Stimulated activated CD8-positive, alpha-beta memory T cell treated with anti-CD3 and anti-CD28 coated beads, Interleukin-12 subunit alpha, Interleukin-12 subunit beta, amount 100 ng/mL, for 4 hours (primary cell): Measurements from ENCODE around the gene FUZ.

Experiments used
- DNase-seq: peaks from one replicate; pipeline ENCODE4 v3.0.0-alpha.2; 2020; ENCODE audit warnings: low read depth

FUZ gene

DNA sequence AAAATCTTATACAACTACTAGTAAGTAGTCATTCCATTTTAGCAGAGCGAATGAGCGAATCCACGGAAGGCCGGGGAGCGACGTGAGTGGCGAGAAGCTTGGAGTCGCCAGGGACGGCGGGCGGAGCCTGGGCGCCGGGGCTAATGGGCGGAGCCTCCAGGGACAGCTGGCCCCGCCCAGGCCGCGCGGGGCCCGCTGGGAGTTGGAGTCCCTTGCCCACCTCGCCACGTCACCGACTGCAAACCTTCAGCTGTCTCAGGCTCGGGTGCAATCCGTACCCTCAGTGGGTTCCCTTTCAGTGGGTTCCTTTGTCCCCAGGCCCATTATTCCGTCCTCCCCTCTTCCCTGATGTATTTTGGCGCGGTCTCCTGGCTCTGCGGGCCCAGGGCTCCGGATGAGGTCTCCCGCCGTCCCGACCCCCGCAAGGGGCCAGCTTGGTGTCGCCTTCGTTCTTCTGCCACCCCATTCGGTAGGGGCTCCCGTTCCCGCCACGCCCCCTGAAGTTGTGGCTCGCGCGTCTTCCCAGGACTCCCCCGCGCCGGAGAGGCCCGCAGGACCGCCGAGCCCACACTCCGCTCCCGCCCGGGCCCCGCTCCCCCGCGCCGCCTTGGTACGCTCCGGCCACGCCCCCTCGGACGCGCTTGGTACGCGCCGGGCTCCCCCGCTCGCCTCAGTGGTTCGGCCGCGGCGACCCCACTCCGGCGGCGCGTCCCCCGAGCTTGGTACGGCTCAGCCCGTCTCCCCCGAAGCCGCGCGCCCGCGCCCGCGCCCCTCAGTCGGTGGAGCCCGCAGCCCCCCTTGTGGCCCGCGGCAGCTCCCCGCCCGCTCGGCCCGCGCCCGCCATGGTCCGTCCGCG is 37.6 kb upstream of the FUZ start, which contains the start of gene PTOV1:
Gene PTOV1, plus strand, starts transcription at position 673 of the 856 bp plus-strand sequence.
- peak; percentile 77 for DNase-seq

DNA sequence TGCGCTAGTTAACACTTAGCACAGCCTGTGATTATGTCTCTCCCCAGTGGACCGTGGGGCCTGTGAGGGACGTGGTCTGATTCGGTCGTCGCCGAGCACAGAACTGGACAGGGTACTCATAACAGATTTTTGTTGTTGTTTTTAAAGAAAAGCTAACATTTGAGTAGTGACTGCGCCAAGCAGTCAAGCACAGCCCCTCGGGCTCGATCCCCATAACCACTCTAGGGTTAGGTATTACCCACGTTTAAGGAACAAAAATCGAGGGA is 37.1 kb upstream of the FUZ start:
- DNase-seq = no peak

DNA sequence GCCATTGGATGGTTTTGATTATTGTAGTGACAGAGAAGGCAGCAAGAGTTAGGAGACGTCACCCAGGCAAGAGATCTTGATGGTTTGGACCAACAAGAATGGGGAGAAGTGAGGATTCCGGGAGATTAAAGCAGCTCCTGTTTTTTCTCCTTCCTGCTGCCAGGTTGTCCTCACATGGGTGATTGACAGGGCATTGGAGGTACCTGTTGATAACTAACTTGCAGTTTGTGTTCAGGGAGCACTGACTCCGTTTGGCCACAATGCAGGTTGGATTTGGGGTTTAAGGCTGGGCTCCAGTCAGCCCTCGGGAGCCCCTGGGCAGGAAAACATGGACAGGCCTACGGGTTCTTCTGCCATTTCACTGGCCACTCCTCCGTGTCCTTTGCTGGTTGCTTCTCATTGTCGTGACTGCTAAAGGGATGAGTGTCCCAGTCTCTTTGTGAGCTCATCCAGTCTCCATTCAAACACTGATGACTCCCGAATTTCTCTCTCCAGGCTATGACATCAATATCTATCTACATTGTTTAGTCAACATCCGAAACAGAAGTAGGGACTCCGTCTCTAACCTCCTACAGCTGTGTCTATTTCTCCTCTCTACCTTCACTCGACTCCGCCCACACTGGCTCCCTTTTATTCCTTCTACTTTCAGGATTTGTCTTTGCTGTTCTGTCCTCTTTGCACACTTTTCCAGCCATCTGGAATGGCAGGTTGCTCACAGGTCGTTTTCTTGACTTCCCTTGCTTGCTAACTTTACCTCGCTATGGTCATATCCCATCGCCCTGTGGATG is 36.5 kb upstream of the FUZ start:
- DNase-seq = no peak

DNA sequence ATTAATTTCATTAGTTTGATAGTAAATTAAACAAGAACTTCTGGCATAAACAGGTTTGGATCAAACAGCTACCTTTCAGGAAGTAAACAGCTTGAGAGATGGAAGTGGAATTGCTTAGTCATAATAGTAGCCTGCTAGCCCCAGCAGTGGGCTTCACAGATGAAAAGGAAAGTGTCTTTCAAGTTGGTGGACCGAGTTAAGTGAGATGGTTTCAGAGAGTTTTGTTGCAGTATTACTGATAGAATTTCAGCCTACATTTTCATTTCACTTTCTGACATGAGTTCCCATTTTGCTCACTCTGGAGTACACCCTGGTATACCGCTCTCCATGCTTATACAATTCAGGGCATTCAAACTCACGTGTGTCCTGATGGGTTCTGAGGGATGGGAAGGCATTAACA is 35.8 kb upstream of the FUZ start:
- DNase-seq = no peak

DNA sequence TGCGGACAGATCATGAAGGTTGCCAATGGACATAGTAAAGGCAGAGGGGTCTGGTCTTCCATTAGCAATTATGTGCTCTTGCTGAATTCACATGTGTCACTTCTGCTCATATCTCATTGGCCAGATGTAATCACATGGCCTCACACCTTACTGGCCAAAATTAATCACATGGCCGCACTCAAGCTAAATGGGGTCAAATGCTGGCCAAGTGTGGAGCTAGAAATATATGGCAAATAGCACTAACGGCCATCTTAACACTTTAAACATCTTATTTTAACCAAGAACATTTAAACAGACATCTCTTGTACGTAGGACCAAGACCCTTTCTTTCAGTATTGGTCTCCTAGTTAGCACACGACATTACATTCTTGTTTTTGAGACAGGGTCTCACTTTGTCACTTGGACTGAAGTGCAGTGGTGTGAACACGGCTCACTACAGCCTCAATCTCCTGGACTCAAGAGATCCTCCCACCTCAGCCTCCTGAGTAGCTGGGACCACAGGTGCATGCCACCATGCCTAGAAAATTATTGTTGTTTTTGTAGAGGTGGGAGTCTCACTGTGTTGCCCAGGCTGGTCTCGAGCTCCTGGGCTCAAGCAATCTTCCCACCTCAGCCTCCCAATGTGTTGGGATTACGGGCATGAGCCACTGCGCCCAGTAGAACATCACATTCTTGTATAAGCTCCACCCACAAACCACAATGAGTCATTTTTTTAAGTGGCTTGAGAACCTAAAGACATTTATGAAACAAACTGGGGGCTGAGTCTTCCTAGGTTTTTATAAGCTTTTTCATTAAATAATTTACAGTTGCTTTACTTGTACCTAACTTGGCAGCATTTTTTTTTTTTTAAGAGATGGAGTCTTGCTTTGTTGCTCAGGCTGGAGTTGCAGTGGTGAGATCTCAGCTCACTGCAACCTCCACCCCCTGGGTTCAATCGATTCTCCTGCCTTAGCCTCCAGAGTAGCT is 34.9 kb upstream of the FUZ start:
- no peak for DNase-seq

DNA sequence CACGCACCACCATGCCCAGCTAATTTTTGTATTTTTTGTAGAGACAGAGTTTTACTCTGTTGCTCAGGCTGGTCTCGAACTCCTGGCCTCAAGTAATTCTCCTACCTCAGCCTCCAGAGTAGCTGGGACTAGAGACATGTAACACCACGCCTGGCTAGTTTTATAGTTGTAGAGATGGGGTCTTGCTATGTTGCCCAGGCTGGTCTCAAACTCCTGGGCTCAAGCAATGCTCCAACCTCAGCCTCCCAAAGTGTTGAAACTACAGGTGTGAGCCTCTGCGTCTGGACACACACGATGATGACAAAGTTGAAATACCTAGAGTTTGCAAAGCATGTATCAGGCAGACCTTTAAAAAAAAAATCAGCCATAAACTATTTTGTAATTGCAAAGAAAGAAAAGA is 33.3 kb upstream of the FUZ start:
- DNase-seq = no peak

DNA sequence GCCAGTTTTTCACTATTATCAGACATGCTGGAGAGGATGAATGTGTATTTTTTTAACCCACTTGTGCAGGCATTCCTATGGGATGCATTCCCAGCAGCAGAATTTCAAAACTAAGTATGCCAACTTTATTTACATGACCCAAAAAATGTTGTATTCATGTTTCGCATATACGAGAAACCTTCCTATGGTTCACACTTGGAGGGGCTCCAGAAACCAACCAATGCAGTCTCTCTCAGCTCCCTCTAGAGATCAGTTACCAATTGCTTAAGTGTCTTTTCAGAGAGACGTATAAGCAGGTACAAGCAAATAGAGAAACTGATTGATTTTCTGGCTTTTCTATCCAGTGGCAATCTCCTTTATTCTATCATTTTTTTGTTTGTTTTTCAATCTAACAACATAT is 32.3 kb upstream of the FUZ start:
- DNase-seq = no peak

DNA sequence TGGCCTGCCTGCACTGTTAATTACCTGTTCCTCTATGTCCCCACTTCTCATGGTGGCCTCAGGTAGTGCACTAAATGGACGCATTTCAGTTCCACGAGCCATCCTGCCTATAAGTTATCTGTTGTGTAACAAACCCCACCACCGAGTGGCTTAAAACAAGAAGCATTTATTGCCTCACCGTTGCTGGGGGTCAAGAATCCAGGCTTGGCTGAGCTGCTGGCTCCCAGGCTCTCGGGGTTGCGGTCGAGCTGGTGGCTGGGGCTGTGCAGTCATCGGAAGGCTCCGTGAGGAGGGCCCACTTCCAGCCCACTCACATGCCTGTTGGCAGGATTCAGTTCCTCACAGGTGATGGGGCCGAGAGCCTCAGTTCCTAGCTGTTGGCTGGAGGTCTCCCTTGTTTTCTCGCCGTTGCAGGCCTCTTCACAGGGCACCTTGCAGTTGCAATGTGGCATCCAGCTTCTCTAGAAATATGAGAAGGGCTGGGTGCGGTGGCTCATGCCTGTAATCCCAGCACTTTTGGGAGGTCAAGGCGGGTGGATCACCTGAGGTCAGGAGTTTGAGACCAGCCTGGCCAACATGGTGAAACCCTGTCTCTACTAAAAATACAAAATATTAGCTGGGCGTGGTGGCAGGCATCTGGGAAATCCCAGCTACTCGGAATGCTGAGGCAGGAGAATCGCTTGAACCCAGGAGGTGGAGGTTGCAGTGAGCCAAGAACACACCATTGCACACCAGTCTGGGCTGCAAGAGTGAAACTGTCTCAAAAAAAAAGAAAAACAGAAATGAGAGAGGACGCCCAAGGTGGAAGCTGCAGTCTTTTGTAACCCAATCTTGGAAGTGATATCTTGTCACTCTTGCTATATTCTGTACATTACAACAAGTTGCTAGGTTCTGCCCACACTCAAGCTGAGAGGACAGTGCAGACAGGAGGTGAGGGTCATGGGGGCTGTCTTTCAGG is 31.3 kb upstream of the FUZ start:
- no peak for DNase-seq

DNA sequence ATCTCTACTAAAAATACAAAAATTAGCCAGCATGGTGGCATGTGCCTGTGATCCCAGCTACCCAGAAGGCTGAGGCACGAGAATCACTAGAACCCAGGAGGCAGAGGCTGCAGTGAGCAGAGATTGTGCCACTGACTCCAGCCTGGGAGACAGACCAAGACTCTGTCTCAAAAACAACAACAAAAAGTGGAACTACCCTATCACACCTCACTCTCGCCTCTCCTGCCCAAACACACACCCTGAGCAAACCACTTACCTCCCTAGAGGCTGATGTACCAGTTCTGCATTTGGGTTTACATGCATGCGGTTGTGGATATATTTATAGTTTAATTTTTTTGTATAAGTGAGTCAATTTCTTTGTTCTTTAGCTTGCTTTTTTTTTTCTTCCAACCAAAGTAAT is 30.2 kb upstream of the FUZ start:
- no peak for DNase-seq

DNA sequence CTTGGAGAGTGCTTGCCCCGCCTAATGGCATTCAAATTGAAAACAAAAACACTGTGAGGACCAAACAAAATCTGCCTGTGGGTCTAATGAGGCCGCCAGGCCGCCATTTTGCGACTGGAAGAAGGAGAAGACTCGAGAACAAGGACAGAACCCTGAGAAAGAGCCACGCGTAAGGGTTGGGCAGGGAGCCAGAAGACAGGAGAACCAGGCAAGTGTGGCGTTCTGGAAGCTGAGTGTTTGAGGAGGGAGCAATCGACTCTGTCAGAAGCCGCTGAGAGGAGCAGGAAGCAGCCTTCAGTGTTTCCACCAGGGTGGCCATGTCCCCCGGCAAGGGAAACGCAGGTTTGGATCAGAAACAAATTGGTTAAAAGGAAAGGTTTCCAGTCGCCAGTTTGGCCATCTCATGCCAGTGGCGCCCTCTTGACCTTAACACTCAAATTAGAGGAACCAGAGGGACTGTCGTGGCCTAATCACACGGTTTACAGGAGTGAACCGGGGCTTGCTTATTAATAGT is 27.7 kb upstream of the FUZ start:
- DNase-seq = no peak

DNA sequence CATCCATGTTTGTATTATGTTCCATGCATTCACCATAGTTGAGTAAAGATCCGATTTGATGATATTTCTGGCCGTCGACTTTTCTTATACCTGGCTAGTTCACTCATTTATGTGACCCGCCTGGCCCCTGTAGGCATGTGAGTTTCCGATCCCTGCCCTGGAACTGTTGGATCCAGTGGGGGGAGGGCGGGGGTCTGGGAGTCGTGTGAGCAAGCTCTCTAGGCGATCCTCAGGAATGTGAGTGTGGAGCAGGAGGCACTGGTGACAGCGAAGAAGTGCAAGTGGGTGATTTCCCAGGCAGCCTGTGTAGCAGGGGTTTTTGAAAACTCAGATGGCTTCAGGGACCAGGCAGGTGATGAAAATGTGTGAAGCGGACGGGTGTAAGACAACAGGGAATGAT is 27.2 kb upstream of the FUZ start:
- DNase-seq = no peak

DNA sequence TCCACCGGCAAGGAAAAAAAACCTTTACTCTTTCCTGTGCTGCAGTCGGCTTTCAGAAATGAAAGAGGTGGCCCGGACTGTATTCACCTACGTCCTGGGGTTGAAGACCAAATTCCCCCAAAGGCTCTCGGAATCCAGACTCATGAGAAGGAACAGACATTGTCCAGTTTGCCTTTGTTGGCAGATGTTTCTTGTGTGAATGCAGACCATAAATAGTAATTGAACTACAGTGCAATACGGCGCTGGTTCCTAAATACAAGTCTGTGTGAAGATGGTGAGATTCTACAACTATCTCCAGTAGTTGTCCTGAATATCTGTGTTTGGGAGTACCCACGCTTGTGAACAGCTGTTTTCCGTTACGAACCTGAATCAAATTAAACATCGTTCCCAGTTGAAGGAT is 26.6 kb upstream of the FUZ start:
- DNase-seq = no peak

DNA sequence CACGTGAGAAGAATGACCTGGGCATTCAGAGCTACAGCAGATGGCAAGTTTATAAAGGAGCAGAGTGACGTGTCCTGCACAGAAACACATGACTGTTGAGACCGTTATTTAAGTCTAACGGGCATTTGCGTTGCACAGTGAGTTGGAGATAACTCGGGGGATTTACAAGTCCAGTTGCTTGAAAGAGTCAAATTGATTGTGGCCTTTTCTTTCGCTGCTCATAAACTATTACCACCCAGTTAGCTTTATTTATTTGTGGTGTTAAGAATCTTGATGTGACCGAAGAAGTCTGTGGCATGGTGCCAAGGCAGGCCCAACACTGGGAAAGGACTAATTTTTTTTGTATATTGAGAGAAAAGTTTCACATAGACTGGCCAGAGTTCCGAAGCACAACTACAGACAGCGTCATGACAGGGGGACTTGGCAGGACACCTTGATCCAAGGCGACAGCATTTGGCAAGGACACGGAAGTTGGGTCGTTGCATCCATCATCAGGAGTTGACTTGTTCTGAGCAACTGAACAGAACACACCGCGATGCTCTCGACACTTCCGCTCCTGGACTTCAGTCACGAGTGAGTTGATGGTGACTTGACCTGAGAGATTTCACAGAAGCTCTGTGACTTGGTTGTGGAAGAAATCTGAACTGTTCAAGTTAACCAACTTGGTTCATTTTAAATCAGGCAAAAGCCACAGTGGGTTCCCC is 25.9 kb upstream of the FUZ start:
- no peak for DNase-seq

DNA sequence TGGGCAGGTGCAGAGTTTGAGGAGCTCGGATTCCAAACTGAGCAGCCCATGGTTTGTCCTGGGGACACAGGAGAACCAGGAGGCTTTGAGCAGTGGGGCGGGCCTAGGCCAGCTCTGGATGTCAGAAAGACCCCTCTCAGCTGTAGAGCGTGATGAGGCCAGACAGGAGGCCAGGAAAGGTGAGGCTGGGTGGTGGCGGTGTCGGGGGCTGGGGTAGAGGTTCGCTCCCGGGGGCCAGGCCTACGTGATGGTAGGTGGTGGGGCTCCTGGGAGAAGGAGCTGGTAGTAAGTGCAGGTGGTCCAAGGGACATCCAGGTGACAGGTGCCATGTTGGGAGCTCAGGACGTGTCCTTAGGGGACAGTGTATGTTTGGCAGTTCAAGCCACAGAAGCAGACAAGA is 24.3 kb upstream of the FUZ start:
- DNase-seq = no peak

DNA sequence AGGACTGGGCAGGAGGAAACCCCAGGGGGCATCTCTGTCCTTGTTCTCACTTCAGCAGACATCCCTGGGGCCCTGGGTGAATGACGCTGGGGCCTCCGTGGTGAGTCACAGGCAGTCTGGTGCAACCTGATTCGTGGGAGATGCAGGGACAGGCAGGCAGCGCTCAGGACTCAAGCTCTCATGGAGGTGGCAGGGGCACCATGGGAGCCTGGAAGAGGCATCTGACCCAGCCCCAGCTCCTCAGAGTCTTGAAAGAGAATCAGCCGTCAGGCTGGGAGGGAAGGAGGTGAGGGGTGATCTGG is 23.9 kb upstream of the FUZ start:
- no peak for DNase-seq

DNA sequence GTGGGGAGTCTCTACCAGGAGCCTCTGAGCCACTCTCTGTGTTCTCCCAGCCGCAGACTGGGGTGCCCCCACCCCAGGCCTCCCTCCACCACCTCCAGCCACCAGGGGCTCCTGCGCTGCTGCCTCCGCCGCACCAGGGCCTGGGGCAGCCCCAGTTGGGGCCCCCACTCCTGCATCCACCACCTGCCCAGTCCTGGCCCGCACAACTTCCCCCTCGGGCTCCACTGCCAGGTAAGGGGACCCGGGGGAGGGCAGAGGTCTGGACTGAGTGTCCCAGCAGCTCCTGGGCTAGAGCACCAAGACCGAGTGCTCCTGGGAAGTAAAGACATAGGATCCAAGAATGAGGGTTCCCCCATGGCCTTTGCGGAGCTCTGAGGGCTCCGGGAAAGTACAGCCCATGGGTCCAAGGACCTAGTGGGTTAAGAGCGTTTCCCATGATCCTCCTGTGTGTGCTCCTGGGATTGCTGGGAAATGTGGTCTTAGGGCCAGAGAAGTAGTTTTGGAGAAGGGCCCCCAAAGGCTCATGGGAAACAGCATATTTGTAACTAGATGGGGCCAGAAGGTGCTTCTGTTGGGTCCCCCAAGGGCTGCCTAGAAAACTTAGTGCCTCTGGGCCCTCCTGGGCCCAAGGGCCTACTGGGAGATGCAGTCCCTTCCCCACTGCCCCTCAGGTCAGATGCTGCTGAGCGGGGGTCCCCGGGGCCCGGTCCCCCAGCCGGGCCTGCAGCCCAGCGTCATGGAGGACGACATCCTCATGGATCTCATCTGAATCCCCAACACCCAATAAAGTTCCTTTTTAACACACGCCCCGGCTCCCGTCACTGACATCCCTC is 23.3 kb upstream of the FUZ start:
- DNase-seq = no peak

DNA sequence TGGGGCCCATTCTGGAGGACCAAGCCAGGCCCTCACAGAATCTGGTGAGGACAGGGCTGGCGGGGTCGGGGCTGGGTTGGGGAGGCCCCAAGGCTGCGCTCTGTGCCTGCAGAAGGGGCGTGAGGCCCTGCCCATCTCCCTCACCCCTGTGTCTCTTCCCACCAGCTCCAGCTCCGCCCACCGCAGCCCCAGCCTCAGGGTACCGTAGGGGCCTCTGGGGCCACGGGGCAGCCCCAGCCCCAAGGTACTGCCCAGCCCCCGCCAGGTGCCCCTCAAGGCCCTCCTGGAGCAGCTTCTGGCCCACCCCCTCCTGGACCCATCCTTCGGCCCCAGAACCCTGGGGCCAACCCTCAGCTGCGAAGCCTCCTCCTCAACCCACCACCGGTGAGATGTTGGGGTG is 22.5 kb upstream of the FUZ start:
- DNase-seq = no peak

DNA sequence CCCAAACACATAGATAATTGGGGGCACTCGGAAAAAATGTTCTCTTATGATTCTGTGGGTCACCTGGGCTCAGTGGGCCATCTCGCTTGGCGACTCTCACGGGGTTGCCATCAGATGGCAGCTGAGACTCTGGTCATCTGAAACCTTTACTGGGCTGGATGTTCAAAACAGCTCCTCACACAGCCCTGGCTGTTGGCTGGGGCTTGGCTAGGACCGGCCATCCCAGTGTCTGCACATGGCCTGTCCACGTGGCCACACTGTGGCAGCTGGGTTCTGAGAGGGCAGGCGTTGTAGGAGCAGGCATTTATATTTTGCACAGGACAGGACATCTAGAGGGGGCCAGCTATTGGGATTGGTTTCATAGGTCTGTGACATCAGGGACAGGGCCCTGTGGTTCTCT is 20.5 kb upstream of the FUZ start:
- DNase-seq = no peak

DNA sequence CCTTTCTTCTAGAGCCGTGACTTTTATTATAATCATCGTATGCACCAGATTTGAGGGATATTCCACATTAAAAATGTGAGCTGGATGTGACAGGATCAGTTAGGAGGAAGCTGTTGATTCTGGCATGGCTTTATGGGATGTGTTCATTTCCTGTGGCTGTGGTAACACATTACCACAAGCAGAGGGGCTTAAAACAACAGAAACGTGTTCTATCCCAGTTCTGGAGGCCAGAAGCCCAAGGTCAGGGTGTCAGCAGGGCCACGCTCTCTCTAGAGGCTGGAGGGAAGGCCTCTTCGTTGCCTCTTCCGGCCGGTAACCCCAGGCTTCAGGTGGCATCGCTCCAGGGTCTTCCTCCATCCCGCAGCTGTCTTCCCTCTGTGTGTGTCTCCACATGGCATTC is 19.5 kb upstream of the FUZ start:
- DNase-seq = no peak

DNA sequence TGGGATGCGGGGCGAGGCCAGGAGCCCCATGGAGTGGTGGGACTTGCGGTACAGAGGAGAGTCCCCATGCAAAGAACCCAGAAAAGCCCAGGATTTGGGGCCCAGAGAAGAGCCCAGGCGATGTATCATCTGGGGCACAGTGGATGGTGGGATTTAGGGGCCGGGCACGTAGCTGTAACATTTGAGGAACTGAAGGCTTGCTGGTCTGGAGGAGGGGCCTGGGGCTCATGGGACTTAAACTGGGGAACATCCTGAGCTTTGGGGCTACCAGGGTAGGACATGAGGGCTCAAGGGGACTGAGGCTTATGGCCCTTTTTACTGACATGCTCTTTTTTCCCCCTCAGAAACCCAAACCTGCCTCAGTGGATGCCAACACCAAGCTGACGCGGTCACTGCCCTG is 18.5 kb upstream of the FUZ start:
- DNase-seq = no peak
